Gastroesophageal sphincter (tissue), 3 donors: ENCODE results near the gene GOLGA3.

Experiments
- POLR2A ChIP-seq, 2 donors: fragments of 450-650 bp; IDR thresholded peaks; one replicate each; pipeline ENCODE4 v1.6.1; 2017; ENCODE audit warnings: antibody characterized with exemption in 2 of 2, mild to moderate bottlenecking in 2 of 2, moderate library complexity in 1 of 2
- POLR2AphosphoS5 ChIP-seq: sonication (generic); formaldehyde crosslinking; IDR thresholded peaks from one replicate; pipeline ENCODE4 v1.6.1; 2017; ENCODE audit warnings: antibody characterized with exemption
- TF ChIP-seq, protein P1 (sequence below), 4 experiments: fragments of 200-600 bp in 2 of 4; fragments of 450-650 bp in 2 of 4; sonication (generic) in 1 of 4; IDR thresholded peaks; one replicate each; pipeline ENCODE4 v1.5.1; 2017 to 2019; ENCODE audit warnings: antibody characterized with exemption in 4 of 4, mild to moderate bottlenecking in 2 of 4, moderate library complexity in 2 of 4

DNA sequence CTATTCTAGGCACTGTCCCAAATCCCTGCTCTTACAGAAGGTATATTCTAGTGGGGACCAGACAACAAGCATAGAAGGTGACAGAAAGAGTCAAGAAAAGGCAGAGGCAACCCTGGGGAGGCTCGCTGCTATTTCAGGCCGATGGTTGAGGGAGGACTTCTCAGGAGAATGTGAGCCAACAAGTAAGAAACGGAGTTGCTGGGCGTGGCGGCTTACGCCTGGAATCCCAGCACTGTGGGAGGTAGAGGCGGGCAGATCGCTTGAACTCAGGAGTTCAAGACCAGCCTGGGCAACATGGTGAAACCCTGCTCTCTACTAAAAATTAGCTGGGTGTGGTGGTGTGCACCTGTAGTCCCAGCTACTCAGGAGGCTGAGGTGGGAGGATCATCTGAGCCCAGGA is 4.7 kb upstream of the GOLGA3 start:
- TF ChIP-seq, protein P1, sequence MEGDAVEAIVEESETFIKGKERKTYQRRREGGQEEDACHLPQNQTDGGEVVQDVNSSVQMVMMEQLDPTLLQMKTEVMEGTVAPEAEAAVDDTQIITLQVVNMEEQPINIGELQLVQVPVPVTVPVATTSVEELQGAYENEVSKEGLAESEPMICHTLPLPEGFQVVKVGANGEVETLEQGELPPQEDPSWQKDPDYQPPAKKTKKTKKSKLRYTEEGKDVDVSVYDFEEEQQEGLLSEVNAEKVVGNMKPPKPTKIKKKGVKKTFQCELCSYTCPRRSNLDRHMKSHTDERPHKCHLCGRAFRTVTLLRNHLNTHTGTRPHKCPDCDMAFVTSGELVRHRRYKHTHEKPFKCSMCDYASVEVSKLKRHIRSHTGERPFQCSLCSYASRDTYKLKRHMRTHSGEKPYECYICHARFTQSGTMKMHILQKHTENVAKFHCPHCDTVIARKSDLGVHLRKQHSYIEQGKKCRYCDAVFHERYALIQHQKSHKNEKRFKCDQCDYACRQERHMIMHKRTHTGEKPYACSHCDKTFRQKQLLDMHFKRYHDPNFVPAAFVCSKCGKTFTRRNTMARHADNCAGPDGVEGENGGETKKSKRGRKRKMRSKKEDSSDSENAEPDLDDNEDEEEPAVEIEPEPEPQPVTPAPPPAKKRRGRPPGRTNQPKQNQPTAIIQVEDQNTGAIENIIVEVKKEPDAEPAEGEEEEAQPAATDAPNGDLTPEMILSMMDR (IDR thresholded peaks at IDR 0.05), result no peak
- no peak for TF ChIP-seq POLR2AphosphoS5
- TF ChIP-seq POLR2A (IDR thresholded peaks at IDR 0.05), result no peak
